Measurements from ENCODE around the gene DCXR. TPM values are rescaled to one million over a fixed set of nuclear protein-coding genes. Genes with fewer than 3 reads are reported as not detected.

Gene DCXR
- total and polyA plus RNA-seq, 2 of the 13 experiments (the other 11 are each of a cell fraction or from before 2014, with no cell fraction given) = 287 to 311 TPM

DNA sequence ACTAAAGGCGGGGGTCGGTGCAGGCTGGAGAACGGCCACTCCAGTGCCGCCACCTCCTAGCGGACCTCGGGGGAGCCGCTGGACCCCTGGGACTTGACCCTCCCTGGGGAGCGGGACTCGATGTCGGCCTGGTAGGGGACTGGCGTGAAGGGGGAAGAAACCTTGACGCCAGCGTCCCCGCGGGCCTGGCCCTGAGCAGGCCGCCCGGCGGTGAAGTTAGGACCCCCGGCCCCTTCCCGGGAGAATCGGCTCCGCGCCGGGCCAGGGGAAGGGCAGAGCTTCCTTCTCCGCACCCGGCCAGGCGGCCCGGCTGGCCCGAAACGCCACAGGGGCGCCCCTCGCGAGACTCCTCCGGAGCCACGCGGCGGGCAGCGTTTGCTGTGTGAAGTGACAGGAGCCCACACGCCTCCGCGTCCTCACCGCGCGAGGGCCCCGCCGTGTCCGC is 27.7 kb upstream of the DCXR start (continued):
- TF ChIP-seq, protein P1, sequence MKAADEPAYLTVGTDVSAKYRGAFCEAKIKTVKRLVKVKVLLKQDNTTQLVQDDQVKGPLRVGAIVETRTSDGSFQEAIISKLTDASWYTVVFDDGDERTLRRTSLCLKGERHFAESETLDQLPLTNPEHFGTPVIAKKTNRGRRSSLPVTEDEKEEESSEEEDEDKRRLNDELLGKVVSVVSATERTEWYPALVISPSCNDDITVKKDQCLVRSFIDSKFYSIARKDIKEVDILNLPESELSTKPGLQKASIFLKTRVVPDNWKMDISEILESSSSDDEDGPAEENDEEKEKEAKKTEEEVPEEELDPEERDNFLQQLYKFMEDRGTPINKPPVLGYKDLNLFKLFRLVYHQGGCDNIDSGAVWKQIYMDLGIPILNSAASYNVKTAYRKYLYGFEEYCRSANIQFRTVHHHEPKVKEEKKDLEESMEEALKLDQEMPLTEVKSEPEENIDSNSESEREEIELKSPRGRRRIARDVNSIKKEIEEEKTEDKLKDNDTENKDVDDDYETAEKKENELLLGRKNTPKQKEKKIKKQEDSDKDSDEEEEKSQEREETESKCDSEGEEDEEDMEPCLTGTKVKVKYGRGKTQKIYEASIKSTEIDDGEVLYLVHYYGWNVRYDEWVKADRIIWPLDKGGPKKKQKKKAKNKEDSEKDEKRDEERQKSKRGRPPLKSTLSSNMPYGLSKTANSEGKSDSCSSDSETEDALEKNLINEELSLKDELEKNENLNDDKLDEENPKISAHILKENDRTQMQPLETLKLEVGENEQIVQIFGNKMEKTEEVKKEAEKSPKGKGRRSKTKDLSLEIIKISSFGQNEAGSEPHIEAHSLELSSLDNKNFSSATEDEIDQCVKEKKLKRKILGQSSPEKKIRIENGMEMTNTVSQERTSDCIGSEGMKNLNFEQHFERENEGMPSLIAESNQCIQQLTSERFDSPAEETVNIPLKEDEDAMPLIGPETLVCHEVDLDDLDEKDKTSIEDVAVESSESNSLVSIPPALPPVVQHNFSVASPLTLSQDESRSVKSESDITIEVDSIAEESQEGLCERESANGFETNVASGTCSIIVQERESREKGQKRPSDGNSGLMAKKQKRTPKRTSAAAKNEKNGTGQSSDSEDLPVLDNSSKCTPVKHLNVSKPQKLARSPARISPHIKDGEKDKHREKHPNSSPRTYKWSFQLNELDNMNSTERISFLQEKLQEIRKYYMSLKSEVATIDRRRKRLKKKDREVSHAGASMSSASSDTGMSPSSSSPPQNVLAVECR (CRISPR knock-in tag; IDR thresholded peaks at IDR 0.05; ENCODE audit: borderline replicate concordance) = peak; percentile 77
- TF ChIP-seq NFATC3 (CRISPR knock-in tag; IDR thresholded peaks at IDR 0.05) = peak; percentile 58; the same call in 1 of the 2 replicates
- TF ChIP-seq, protein P2, sequence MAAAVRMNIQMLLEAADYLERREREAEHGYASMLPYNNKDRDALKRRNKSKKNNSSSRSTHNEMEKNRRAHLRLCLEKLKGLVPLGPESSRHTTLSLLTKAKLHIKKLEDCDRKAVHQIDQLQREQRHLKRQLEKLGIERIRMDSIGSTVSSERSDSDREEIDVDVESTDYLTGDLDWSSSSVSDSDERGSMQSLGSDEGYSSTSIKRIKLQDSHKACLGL (CRISPR knock-in tag; IDR thresholded peaks at IDR 0.05) = no peak; the same call in 1 of the 2 replicates
- no peak for TF ChIP-seq ZSCAN22 (CRISPR knock-in tag; IDR thresholded peaks at IDR 0.05)
- no peak for TF ChIP-seq KDM6A (CRISPR knock-in tag; IDR thresholded peaks at IDR 0.05; ENCODE audit: low read depth)
- no peak for TF ChIP-seq U2AF2 (IDR thresholded peaks at IDR 0.05; ENCODE audit: low read depth, low read length)
- TF ChIP-seq, protein P3, sequence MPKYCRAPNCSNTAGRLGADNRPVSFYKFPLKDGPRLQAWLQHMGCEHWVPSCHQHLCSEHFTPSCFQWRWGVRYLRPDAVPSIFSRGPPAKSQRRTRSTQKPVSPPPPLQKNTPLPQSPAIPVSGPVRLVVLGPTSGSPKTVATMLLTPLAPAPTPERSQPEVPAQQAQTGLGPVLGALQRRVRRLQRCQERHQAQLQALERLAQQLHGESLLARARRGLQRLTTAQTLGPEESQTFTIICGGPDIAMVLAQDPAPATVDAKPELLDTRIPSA (CRISPR knock-in tag; IDR thresholded peaks at IDR 0.05; ENCODE audit: borderline replicate concordance) = no peak
- no peak for TF ChIP-seq PAF1 (CRISPR knock-in tag; IDR thresholded peaks at IDR 0.05)
- TF ChIP-seq, protein P4, sequence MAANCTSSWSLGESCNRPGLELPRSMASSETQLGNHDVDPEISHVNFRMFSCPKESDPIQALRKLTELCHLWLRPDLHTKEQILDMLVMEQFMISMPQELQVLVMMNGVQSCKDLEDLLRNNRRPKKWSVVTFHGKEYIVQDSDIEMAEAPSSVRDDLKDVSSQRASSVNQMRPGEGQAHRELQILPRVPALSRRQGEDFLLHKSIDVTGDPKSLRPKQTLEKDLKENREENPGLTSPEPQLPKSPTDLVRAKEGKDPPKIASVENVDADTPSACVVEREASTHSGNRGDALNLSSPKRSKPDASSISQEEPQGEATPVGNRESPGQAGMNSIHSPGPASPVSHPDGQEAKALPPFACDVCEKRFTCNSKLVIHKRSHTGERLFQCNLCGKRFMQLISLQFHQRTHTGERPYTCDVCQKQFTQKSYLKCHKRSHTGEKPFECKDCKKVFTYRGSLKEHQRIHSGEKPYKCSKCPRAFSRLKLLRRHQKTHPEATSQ (CRISPR knock-in tag; IDR thresholded peaks at IDR 0.05; ENCODE audit: borderline replicate concordance) = no peak
- TF ChIP-seq XRCC5 (optimal IDR thresholded peaks at IDR 0.05; ENCODE audit: low read length) = no peak
- no peak for TF ChIP-seq DNMT3B (CRISPR knock-in tag; conservative IDR thresholded peaks at IDR 0.05)
- TF ChIP-seq FOXC1 (CRISPR knock-in tag; IDR thresholded peaks at IDR 0.05; ENCODE audit: borderline replicate concordance) = no peak
- no peak for TF ChIP-seq HNRNPLL (IDR thresholded peaks at IDR 0.05; ENCODE audit: low read depth, low read length, poor library complexity, severe bottlenecking)
- 0 out of 2 replicates have a peak, but pooled peaks have one; percentile 29 for TF ChIP-seq KLF15 (CRISPR knock-in tag; IDR thresholded peaks at IDR 0.05; ENCODE audit: borderline replicate concordance)
- TF ChIP-seq CBX2 (IDR thresholded peaks at IDR 0.05; ENCODE audit: low read depth, low read length) = no peak
- TF ChIP-seq CBX2 (CRISPR knock-in tag; IDR thresholded peaks at IDR 0.05; ENCODE audit: low read depth) = no peak
- TF ChIP-seq SAP130 (CRISPR knock-in tag; IDR thresholded peaks at IDR 0.05; ENCODE audit: low read depth) = no peak; the same call in 1 of the 2 replicates
- 0 out of 2 replicates have a peak, but pooled peaks have one; percentile 7 for TF ChIP-seq HIVEP1 (CRISPR knock-in tag; IDR thresholded peaks at IDR 0.05)
- TF ChIP-seq NFRKB (IDR thresholded peaks at IDR 0.05) = no peak
- no peak for TF ChIP-seq CCAR2 (optimal IDR thresholded peaks at IDR 0.05; ENCODE audit: low read depth, low read length)
- TF ChIP-seq FOXP1 (IDR thresholded peaks at IDR 0.05) = no peak
- TF ChIP-seq FOXP1 (CRISPR knock-in tag; IDR thresholded peaks at IDR 0.05) = no peak
- TF ChIP-seq CAMTA2 (CRISPR knock-in tag; IDR thresholded peaks at IDR 0.05; ENCODE audit: borderline replicate concordance) = no peak
- no peak for TF ChIP-seq ZNF343 (CRISPR knock-in tag; IDR thresholded peaks at IDR 0.05)
- TF ChIP-seq HMG20B (CRISPR knock-in tag; conservative IDR thresholded peaks at IDR 0.05) = no peak
- TF ChIP-seq CREM (IDR thresholded peaks at IDR 0.05) = no peak
- no peak for TF ChIP-seq CREM (CRISPR knock-in tag; IDR thresholded peaks at IDR 0.05)
